Pancreas (tissue), 10 donors: Measurements from ENCODE around the gene SCAMP4. TPM values are rescaled to one million over a fixed set of nuclear protein-coding genes. Genes with fewer than 3 reads are reported as not detected.
A peak's percentile ranks its signal among the peaks of the same experiment; 100 is the strongest.

Experiments
- ATAC-seq, 4 donors: fragments of 200-7000 bp; cut with Tn5 transposase; one replicate each; pipeline versions ENCODE4 v1.8.0 to v1.9.1; 2020; ENCODE audit warnings: mild to moderate bottlenecking in 4 of 4, moderate library complexity in 4 of 4
- DNase-seq, 6 donors: peaks; one replicate each; pipeline ENCODE4 v3.0.0-alpha.2; 2020
- FAIRE-seq: peaks from 2 replicates; lab custom pipeline; 2012; peaks lifted over from hg19 to GRCh38; lab: Jason Lieb, UNC
- H3K27ac ChIP-seq, 4 donors: fragments of 200-600 bp; sonication (generic); 1 replicate in 3 of 4; 2 replicates in 1 of 4; pipeline versions ENCODE4 v1.5.0 to v1.8.0; 2020
- H3K27me3 ChIP-seq, 4 donors: fragments of 200-600 bp; one replicate each; pipeline ENCODE4 v1.8.0; 2021
- H3K36me3 ChIP-seq, 3 donors: fragments of 200-600 bp; sonication (generic) in 1 of 3; one replicate each; pipeline versions ENCODE4 v1.5.0 to v1.8.0; 2020 to 2021
- H3K4me1 ChIP-seq, 3 donors: fragments of 200-600 bp; one replicate each; pipeline ENCODE4 v1.8.0; 2021
- H3K4me3 ChIP-seq, 4 donors: fragments of 200-600 bp; sonication (generic) in 2 of 4; one replicate each; pipeline versions ENCODE4 v1.5.0 to v1.8.0; 2020 to 2021
- H3K9me3 ChIP-seq, 4 donors: fragments of 200-600 bp; one replicate each; pipeline ENCODE4 v1.8.0; 2021
- WGBS, 2 donors: extraction: QIAGEN DNeasy Blood & Tissue Kit; methylation state at CpG; one replicate each; pipeline ENCODE4 v1.1.7; 2013; 5-methylcytosine and 5-hydroxymethylcytosine counted together
- intact Hi-C, 3 donors: fragments of 100-400 bp; cut with DNase I; formaldehyde crosslinking; loops; one replicate each; pipeline versions ENCODE4 v1.11.1 to v1.14.2; 2022
- polyA plus RNA-seq, 2 donors: library from polyadenylated mRNA; stranded (reverse); fragments of 200-250 nt; gene quantifications; one replicate each; pipeline ENCODE4 v1.2.3, GENCODE V29; 2013
- total RNA-seq, 6 donors: library from RNA; stranded (reverse); fragmentation: NEBNext Ultra II Directional in 4 of 6; extraction: Animal tissue kit (Norgen Biotek cat#: 25700) in 4 of 6; gene quantifications; one replicate each; pipeline versions ENCODE4 v1.2.1 to v1.2.4, GENCODE V29; 2021 to 2023
- TF ChIP-seq, protein P1 (sequence below), 4 donors: fragments of 200-600 bp; sonication (generic) in 3 of 4; IDR thresholded peaks; one replicate each; pipeline versions ENCODE4 v1.5.0 to v1.8.0; 2021; ENCODE audit warnings: antibody characterized with exemption in 4 of 4
- donor health status: healthy with polysubstance abuse.
- donor health status: DM: no; HTN: no; CAD: no; lungs with moderate emphysema.
- donor health status: DM: no; HTN: no; CAD: no.
- donor health status: control.
- donor health status: control.
- donor health status: Bipolar disorder and iron deficiency.
- donor health status: DM: yes; HTN: yes; CAD: no.
- donor health status: DM: no; HTN: no; CAD: no.
- donor health status: DM: no; HTN: no; CAD: no.
- donor health status: DM: yes; HTN: yes; CAD: no.

The SCAMP4 gene
- total and polyA plus RNA-seq, 8 donors = 23.0 to 52.2 (median 31.4) TPM

- WGBS, 2 donors = 88 to 91% methylated on average over 30 of the region's 30 CpGs
- DNase-seq (peak in 2 of 6 donors; percentile 55 to 70), ATAC-seq (no peak), FAIRE-seq (no peak)
- Histone ChIP-seq H3K27me3 (no peaks in the 10 kb centered on the region), H3K36me3 (no peaks in the 10 kb centered on the region), H3K9me3 (no peaks in the 10 kb centered on the region), H3K4me3 (no peak overlapping the region), H3K4me1 (peaks cover 0 to 8% (median 6%) of the 10 kb centered on the region in 3 donors), H3K27ac (no peak overlapping the region)
- intact Hi-C loops = no loop called here
- TF ChIP-seq, protein P1, sequence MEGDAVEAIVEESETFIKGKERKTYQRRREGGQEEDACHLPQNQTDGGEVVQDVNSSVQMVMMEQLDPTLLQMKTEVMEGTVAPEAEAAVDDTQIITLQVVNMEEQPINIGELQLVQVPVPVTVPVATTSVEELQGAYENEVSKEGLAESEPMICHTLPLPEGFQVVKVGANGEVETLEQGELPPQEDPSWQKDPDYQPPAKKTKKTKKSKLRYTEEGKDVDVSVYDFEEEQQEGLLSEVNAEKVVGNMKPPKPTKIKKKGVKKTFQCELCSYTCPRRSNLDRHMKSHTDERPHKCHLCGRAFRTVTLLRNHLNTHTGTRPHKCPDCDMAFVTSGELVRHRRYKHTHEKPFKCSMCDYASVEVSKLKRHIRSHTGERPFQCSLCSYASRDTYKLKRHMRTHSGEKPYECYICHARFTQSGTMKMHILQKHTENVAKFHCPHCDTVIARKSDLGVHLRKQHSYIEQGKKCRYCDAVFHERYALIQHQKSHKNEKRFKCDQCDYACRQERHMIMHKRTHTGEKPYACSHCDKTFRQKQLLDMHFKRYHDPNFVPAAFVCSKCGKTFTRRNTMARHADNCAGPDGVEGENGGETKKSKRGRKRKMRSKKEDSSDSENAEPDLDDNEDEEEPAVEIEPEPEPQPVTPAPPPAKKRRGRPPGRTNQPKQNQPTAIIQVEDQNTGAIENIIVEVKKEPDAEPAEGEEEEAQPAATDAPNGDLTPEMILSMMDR (IDR thresholded peaks at IDR 0.05) = no peak
Observed at GRCh38 chr19:1944916-1945561, 39.8 kb downstream of the SCAMP4 start.

DNA sequence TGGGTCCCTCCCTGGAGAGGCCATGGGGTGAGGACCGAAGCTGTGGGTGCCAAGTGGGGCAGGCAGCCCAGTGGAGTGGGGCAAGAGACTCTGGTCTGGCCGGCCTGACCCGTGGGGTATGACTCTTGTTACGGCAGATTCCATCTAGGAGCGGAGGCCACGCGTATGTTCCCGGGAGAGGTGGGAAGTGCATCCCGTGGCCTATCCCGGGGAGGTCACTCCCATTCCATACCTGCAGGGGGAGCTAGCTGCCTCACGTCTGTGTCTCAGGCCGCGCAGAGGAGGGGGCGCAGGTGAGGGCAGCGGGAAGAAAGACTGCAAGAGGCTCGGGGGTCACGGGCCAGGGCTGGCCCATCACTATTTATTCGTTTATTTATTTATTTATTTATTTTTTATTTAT lies 40.7 kb downstream of the SCAMP4 start:
- H3K9me3 ChIP-seq = no peaks in the 10 kb centered on the region
- WGBS, 2 donors = 57 to 67% methylated on average over 18 of the region's 18 CpGs
- intact Hi-C loops = no loop called here
- FAIRE-seq (no peak), DNase-seq (peak in 5 of 6 donors; percentile 28 to 69 (median 51)), ATAC-seq (no peak)
- H3K27me3 ChIP-seq = no peaks in the 10 kb centered on the region
- TF ChIP-seq, protein P1 (IDR thresholded peaks at IDR 0.05) = peak in 2 of 4 donors; percentile 21 to 31
- H3K36me3 ChIP-seq = no peaks in the 10 kb centered on the region
- peaks cover 0 to 8% (median 5%) of the 10 kb centered on the region in 3 donors for H3K4me1 ChIP-seq
- no peak overlapping the region for H3K27ac ChIP-seq
- H3K4me3 ChIP-seq = no peak overlapping the region

- DNase-seq (peak in 1 of 6 donors; percentile 62), FAIRE-seq (no peak), ATAC-seq (no peak)
- H3K9me3 ChIP-seq = no peaks in the 10 kb centered on the region
- H3K4me3 ChIP-seq = no peak overlapping the region
- no peak overlapping the region for H3K27ac ChIP-seq
- no peaks in the 10 kb centered on the region for H3K27me3 ChIP-seq
- TF ChIP-seq, protein P1 (IDR thresholded peaks at IDR 0.05) = no peak
- no peaks in the 10 kb centered on the region for H3K36me3 ChIP-seq
- H3K4me1 ChIP-seq = peaks cover 0 to 6% (median 4%) of the 10 kb centered on the region in 3 donors
- WGBS, 2 donors = 86 to 91% methylated on average over 34 of the region's 34 CpGs
- intact Hi-C loops = no loop called here
Observed at GRCh38 chr19:1947651-1948209, 42.5 kb downstream of the SCAMP4 start.

GRCh38 chr19:1949304-1950101 lies 44.3 kb downstream of the SCAMP4 start:
- 93 to 96% methylated on average over 44 of the region's 44 CpGs for WGBS, 2 donors
- DNase-seq = no peak
- FAIRE-seq = no peak
- Histone ChIP-seq H3K4me1 (no peaks in the 10 kb centered on the region), H3K27ac (no peak overlapping the region), H3K9me3 (no peaks in the 10 kb centered on the region), H3K27me3 (no peaks in the 10 kb centered on the region), H3K36me3 (no peaks in the 10 kb centered on the region), H3K4me3 (no peak overlapping the region)
- TF ChIP-seq, protein P1 (IDR thresholded peaks at IDR 0.05) = no peak
- ATAC-seq = no peak
- intact Hi-C loops = no loop called here
